ENCODE results near the gene SBDS.

Gene SBDS

GRCh38 chr7:66952343-66953043, 42.9 kb downstream of the SBDS start:
- H3K27ac ChIP-seq, result no peak overlapping the region
- TF ChIP-seq CTCF (conservative IDR thresholded peaks at IDR 0.05), result no peak

GRCh38 chr7:66950763-66951162, 44.6 kb downstream of the SBDS start:
- H3K27ac ChIP-seq, result no peak overlapping the region
- no peak for TF ChIP-seq CTCF (conservative IDR thresholded peaks at IDR 0.05)

GRCh38 chr7:66950311-66950710, 45.1 kb downstream of the SBDS start:
- TF ChIP-seq CTCF (conservative IDR thresholded peaks at IDR 0.05), result no peak
- H3K27ac ChIP-seq, result no peak overlapping the region

GRCh38 chr7:66948480-66949109, 46.8 kb downstream of the SBDS start:
- H3K27ac ChIP-seq, result no peak overlapping the region
- peak; percentile 30 for TF ChIP-seq CTCF (conservative IDR thresholded peaks at IDR 0.05)

- H3K27ac ChIP-seq, result 0 out of 2 replicates have a peak overlapping the region, but pooled peaks have one; percentile 19
- TF ChIP-seq CTCF (conservative IDR thresholded peaks at IDR 0.05), result no peak
These were observed 48.8 kb downstream of the SBDS start for GRCh38 chr7:66946545-66946944.

- H3K27ac ChIP-seq, result peak overlapping the region; percentile 34; the same call in 1 of the 2 replicates
- no peak for TF ChIP-seq CTCF (conservative IDR thresholded peaks at IDR 0.05)
These were observed 56.1 kb downstream of the SBDS start for GRCh38 chr7:66939325-66939724.

GRCh38 chr7:66937940-66938339, 57.4 kb downstream of the SBDS start:
- no peak overlapping the region for H3K27ac ChIP-seq
- TF ChIP-seq CTCF (conservative IDR thresholded peaks at IDR 0.05), result no peak
